GM12878 (cell line): Measurements from ENCODE around the gene WBP1L. TPM values are rescaled to one million over a fixed set of nuclear protein-coding genes. Genes with fewer than 3 reads are reported as not detected.

Experiments
- ATAC-seq: fragments of 200-7000 bp; cut with Tn5 transposase; 3 replicates; pipeline ENCODE4 v1.9.1; 2020; ENCODE audit warnings: mild to moderate bottlenecking, moderate library complexity
- BruUV-seq: library from RNA; stranded (reverse); fragments of 400-500 nt; replicated peaks from 2 replicates; lab custom pipeline; 2021; lab: Mats Ljungman, UMichigan
- CTCF ChIA-PET: fragments of 300-600 bp; sonication (Branson Sonifier 250); formaldehyde crosslinking; extraction: SDS; loops from one replicate; lab custom pipeline; 2021; ENCODE audit warnings: inconsistent platforms; lab: Yijun Ruan, JAX
- POLR2A ChIA-PET: fragments of 350-600 bp; formaldehyde crosslinking; extraction: SDS; loops from one replicate; lab custom pipeline; 2021; ENCODE audit warnings: inconsistent platforms; lab: Charles Lee
- RAD21 ChIA-PET: fragments of 300-600 bp; sonication (Branson Sonifier 250); formaldehyde crosslinking; loops from one replicate; lab custom pipeline; 2023; ENCODE audit warnings: antibody characterized with exemption; ENCODE audit not compliant: unreplicated experiment; lab: Charles Lee
- SMC1A ChIA-PET: fragments of 300-600 bp; sonication (Branson Sonifier 250); formaldehyde crosslinking; loops from one replicate; lab custom pipeline; 2023; ENCODE audit not compliant: unreplicated experiment, uncharacterized antibody; lab: Charles Lee
- DNase-seq: peaks from one replicate; pipeline ENCODE4 v3.0.0-alpha.2; 2011; ENCODE audit warnings: low read depth, low spot score
- FAIRE-seq: peaks from 3 replicates; lab custom pipeline; 2011; peaks lifted over from hg19 to GRCh38; lab: Jason Lieb, UNC
- H2AFZ ChIP-seq: 2 replicates; pipeline ENCODE4 v1.6.0; 2011; ENCODE audit warnings: low read depth, low read length, control low read depth; ENCODE audit not compliant: control insufficient read depth
- H3K27ac ChIP-seq: 2 replicates; pipeline ENCODE4 v1.5.1; 2011; ENCODE audit warnings: control low read depth; ENCODE audit not compliant: control insufficient read depth, insufficient read depth
- H3K27me3 ChIP-seq, 2 experiments: replicated peaks in 1 of 2; 2 replicates each; pipeline versions ENCODE4 v1.6.0 to v1.6.1; 2011; ENCODE audit warnings: low read length in 1 of 2; ENCODE audit not compliant: control insufficient read depth in 2 of 2, insufficient read depth in 2 of 2
- H3K36me3 ChIP-seq, 2 experiments: 2 replicates each; pipeline ENCODE4 v1.5.1; 2011; ENCODE audit warnings: low read length in 1 of 2; ENCODE audit not compliant: control insufficient read depth in 2 of 2, insufficient read depth in 2 of 2
- H3K4me1 ChIP-seq: 2 replicates; pipeline ENCODE4 v1.6.1; 2011; ENCODE audit warnings: mild to moderate bottlenecking, low read length, moderate library complexity, mixed read lengths; ENCODE audit not compliant: control insufficient read depth, insufficient read depth
- H3K4me2 ChIP-seq: 2 replicates; pipeline ENCODE4 v1.6.0; 2011; ENCODE audit warnings: control low read depth; ENCODE audit not compliant: control insufficient read depth, insufficient read depth
- H3K4me3 ChIP-seq: fragments of 200-600 bp; sonication (generic); 2 replicates; pipeline ENCODE4 v1.5.1; 2016
- H3K79me2 ChIP-seq: 2 replicates; pipeline ENCODE4 v1.6.0; 2011; ENCODE audit warnings: low read length; ENCODE audit not compliant: control insufficient read depth, insufficient read depth
- H3K9ac ChIP-seq: 2 replicates; pipeline ENCODE4 v1.8.0; 2011; ENCODE audit warnings: low read length, control low read depth, mixed read lengths; ENCODE audit not compliant: control insufficient read depth, insufficient read depth
- H3K9me3 ChIP-seq: replicated peaks from 3 replicates; pipeline ENCODE4 v1.5.1; 2011; ENCODE audit warnings: mild to moderate bottlenecking, low read length; ENCODE audit not compliant: control insufficient read depth, insufficient read depth
- H4K20me1 ChIP-seq: 2 replicates; pipeline ENCODE4 v1.6.0; 2011; ENCODE audit not compliant: control insufficient read depth, insufficient read depth
- BRCA1 ChIP-seq: IDR thresholded peaks from 2 replicates; pipeline ENCODE4 v1.6.1; 2011; ENCODE audit warnings: low read depth, low read length, improper control_type of control experiment
- CBX5 ChIP-seq: sonication (generic); IDR thresholded peaks from 2 replicates; pipeline ENCODE4 v1.6.1; 2016; ENCODE audit warnings: low read depth, moderate library complexity, mild to moderate bottlenecking, inconsistent platforms
- E4F1 ChIP-seq: fragments of 450-650 bp; IDR thresholded peaks from 2 replicates; pipeline ENCODE4 v1.6.1; 2018; ENCODE audit warnings: borderline replicate concordance, mild to moderate bottlenecking; ENCODE audit not compliant: partially characterized antibody
- ESRRA ChIP-seq: IDR thresholded peaks from 2 replicates; pipeline ENCODE4 v1.6.1; 2012; ENCODE audit warnings: mild to moderate bottlenecking, low read length, improper control_type of control experiment
- IKZF1 ChIP-seq: fragments of 450-650 bp; conservative IDR thresholded peaks from 2 replicates; pipeline ENCODE4 v1.6.1; 2017; ENCODE audit warnings: antibody characterized with exemption, mild to moderate bottlenecking
- POLR2AphosphoS2 ChIP-seq: IDR thresholded peaks from 2 replicates; pipeline ENCODE4 v1.6.1; 2011; ENCODE audit warnings: low read depth, mild to moderate bottlenecking, low read length, improper control_type of control experiment, moderate library complexity
- RAD51 ChIP-seq: fragments of 450-650 bp; IDR thresholded peaks from 2 replicates; pipeline ENCODE4 v1.6.1; 2016; ENCODE audit warnings: moderate library complexity, mild to moderate bottlenecking, inconsistent platforms
- RUNX3 ChIP-seq: IDR thresholded peaks from 2 replicates; pipeline ENCODE4 v1.6.1; 2012; ENCODE audit warnings: low read length, inconsistent platforms
- SIN3A ChIP-seq: IDR thresholded peaks from 2 replicates; pipeline ENCODE4 v1.6.1; 2012; ENCODE audit warnings: low read depth, low read length, improper control_type of control experiment
- SP1 ChIP-seq: IDR thresholded peaks from one replicate; pipeline ENCODE4 v1.6.1; 2011; ENCODE audit warnings: low read depth, low read length
- TAF1 ChIP-seq: IDR thresholded peaks from 2 replicates; pipeline ENCODE4 v1.6.1; 2011; ENCODE audit warnings: mild to moderate bottlenecking, low read depth, low read length, borderline replicate concordance
- TCF12 ChIP-seq: IDR thresholded peaks from 2 replicates; pipeline ENCODE4 v1.6.1; 2011; ENCODE audit warnings: low read depth, mild to moderate bottlenecking, low read length
- TCF3 ChIP-seq: IDR thresholded peaks from 2 replicates; pipeline ENCODE4 v1.6.1; 2012; ENCODE audit warnings: low read depth, mild to moderate bottlenecking, low read length, borderline replicate concordance; ENCODE audit not compliant: insufficient read depth
- ZNF274 ChIP-seq: IDR thresholded peaks from one replicate; pipeline ENCODE4 v1.8.0; 2011; ENCODE audit not compliant: insufficient read length, insufficient read depth
- WGBS: methylation state at CpG from one replicate; pipeline ENCODE4 v1.1.6; 2016; ENCODE audit warnings: low lambda C conversion rate; ENCODE audit not compliant: insufficient replicate concordance, insufficient coverage; ENCODE audit errors: missing lambda C conversion rate; 5-methylcytosine and 5-hydroxymethylcytosine counted together
- in situ Hi-C: fragments of 300-500 bp; cut with MboI; formaldehyde crosslinking; loops from 9 replicates; pipeline ENCODE4 v1.14.3; 2018; ENCODE audit warnings: mixed read lengths
- intact Hi-C: fragments of 100-400 bp; cut with micrococcal nuclease; formaldehyde crosslinking; loops from one replicate; pipeline ENCODE4 v1.14.2; 2022; ENCODE audit not compliant: unreplicated experiment
- polyA plus RNA-seq, 11 experiments: library from polyadenylated mRNA; depleted of rRNA in 4 of 11; unstranded in 6 of 11; stranded (reverse) in 5 of 11; fragments of >200 nt; fragmentation: Nextera tagmentation in 4 of 11; fragmentation: Illumina TruSeq in 1 of 11; extraction: Ambion mirVana in 4 of 11; extraction: Trizol in 1 of 11; gene quantifications; 1 replicate in 1 of 11; 2 replicates in 10 of 11; pipeline versions ENCODE4 v1.2.1 to v1.2.3, GENCODE V29; 2011 to 2016; ENCODE audit warnings: inconsistent platforms in 2 of 11, missing spikeins in 2 of 11, low read depth in 1 of 11
- total RNA-seq, 4 experiments: library from RNA; depleted of rRNA in 3 of 4; stranded (reverse); fragments of >200 nt in 3 of 4; fragmentation: Illumina TruSeq in 1 of 4; extraction: Trizol in 1 of 4; gene quantifications; 2 replicates each; pipeline versions ENCODE4 v1.2.1 to v1.2.3, GENCODE V29; 2013 to 2021
- TF ChIP-seq, protein P1 (sequence below): IDR thresholded peaks from 2 replicates; pipeline ENCODE4 v1.6.1; 2011; ENCODE audit warnings: low read depth, low read length, improper control_type of control experiment, borderline replicate concordance
- TF ChIP-seq, protein P2 (sequence below): fragments of 450-650 bp; IDR thresholded peaks from 2 replicates; pipeline ENCODE4 v1.6.1; 2017; ENCODE audit warnings: mild to moderate bottlenecking, moderate library complexity

WBP1L gene
- total and polyA plus RNA-seq, 10 of the 15 experiments (the other 5 are each of a cell fraction or from before 2014, with no cell fraction given), result 3.7 to 18.8 (median 12.3) TPM

- peak overlapping the region; percentile 30; the same call in 1 of the 2 replicates for H3K4me3 ChIP-seq
- BruUV-seq, result no TSS peak
- ATAC-seq (peak; percentile 100), FAIRE-seq (peak; percentile 18), DNase-seq (peak; percentile 49)
- H2AFZ ChIP-seq, result peak overlapping the region; percentile 42
- H3K4me2 ChIP-seq, result peak overlapping the region; percentile 70
- no peaks in the 10 kb centered on the region for H3K9me3 ChIP-seq
- CTCF ChIA-PET, result interaction anchor here (0.7 to 1.1 kb wide), 5 partner anchors 31 to 538 kb away, joined by 3 to 4 read pairs (median 3); no protein-coding TSS in a partner anchor
- POLR2A ChIA-PET, result interaction anchor here (0.5 to 1.9 kb wide), 3 partner anchors 9 to 97 kb away, joined by 3 to 5 read pairs (median 4); no protein-coding TSS in a partner anchor
- peaks cover 18% of the 10 kb centered on the region for H3K4me1 ChIP-seq
- H3K79me2 ChIP-seq, result peaks cover 12% of the 10 kb centered on the region
- H3K36me3 ChIP-seq, result peaks cover 2 to 15% of the 10 kb centered on the region in 2 experiments; a peak in 2 of 4 replicates
- SMC1A ChIA-PET, result interaction anchor here (1.0 to 1.5 kb wide), 3 partner anchors 10 to 77 kb away, joined by 3 to 4 read pairs (median 4); partner anchors contain the start of gene WBP1L
- H3K27ac ChIP-seq, result peak overlapping the region; percentile 87
- H3K27me3 ChIP-seq, result no peaks in the 10 kb centered on the region
- RAD21 ChIA-PET, result no interaction called here
- no peaks in the 10 kb centered on the region for H4K20me1 ChIP-seq
- intact Hi-C loops (loop anchor here (5.0 kb wide), 1 partner anchor 44 kb away; no protein-coding TSS in a partner anchor), in situ Hi-C loops (no loop called here)
- WGBS, result 54% methylated on average over 9 of the region's 9 CpGs
- peak overlapping the region; percentile 55 for H3K9ac ChIP-seq
- TF ChIP-seq ZNF274 (no peak), BRCA1 (no peak), SP1 (peak; percentile 1), ESRRA (no peak), CBX5 (no peak), E4F1 (no peak), RUNX3 (peak; percentile 67), POLR2AphosphoS2 (0 out of 2 replicates have a peak, but pooled peaks have one; percentile 31), SIN3A (0 out of 2 replicates have a peak, but pooled peaks have one; percentile 35), IKZF1 (0 out of 2 replicates have a peak, but pooled peaks have one; percentile 36), RAD51 (peak; percentile 84), TCF12 (peak; percentile 74), TCF3 (0 out of 2 replicates have a peak, but pooled peaks have one; percentile 12), TAF1 (no peak)
- TF ChIP-seq, protein P1, sequence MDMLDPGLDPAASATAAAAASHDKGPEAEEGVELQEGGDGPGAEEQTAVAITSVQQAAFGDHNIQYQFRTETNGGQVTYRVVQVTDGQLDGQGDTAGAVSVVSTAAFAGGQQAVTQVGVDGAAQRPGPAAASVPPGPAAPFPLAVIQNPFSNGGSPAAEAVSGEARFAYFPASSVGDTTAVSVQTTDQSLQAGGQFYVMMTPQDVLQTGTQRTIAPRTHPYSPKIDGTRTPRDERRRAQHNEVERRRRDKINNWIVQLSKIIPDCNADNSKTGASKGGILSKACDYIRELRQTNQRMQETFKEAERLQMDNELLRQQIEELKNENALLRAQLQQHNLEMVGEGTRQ, result peak; percentile 31; the same call in 1 of the 2 replicates
- TF ChIP-seq, protein P2, sequence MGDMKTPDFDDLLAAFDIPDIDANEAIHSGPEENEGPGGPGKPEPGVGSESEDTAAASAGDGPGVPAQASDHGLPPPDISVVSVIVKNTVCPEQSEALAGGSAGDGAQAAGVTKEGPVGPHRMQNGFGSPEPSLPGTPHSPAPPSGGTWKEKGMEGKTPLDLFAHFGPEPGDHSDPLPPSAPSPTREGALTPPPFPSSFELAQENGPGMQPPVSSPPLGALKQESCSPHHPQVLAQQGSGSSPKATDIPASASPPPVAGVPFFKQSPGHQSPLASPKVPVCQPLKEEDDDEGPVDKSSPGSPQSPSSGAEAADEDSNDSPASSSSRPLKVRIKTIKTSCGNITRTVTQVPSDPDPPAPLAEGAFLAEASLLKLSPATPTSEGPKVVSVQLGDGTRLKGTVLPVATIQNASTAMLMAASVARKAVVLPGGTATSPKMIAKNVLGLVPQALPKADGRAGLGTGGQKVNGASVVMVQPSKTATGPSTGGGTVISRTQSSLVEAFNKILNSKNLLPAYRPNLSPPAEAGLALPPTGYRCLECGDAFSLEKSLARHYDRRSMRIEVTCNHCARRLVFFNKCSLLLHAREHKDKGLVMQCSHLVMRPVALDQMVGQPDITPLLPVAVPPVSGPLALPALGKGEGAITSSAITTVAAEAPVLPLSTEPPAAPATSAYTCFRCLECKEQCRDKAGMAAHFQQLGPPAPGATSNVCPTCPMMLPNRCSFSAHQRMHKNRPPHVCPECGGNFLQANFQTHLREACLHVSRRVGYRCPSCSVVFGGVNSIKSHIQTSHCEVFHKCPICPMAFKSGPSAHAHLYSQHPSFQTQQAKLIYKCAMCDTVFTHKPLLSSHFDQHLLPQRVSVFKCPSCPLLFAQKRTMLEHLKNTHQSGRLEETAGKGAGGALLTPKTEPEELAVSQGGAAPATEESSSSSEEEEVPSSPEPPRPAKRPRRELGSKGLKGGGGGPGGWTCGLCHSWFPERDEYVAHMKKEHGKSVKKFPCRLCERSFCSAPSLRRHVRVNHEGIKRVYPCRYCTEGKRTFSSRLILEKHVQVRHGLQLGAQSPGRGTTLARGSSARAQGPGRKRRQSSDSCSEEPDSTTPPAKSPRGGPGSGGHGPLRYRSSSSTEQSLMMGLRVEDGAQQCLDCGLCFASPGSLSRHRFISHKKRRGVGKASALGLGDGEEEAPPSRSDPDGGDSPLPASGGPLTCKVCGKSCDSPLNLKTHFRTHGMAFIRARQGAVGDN, result peak; percentile 32; the same call in 1 of the 2 replicates
Observed at GRCh38 chr10:102796407-102797176, 52.8 kb downstream of the WBP1L start.
